ENCODE results near the gene JADE3.

JADE3 gene

GRCh38 chrX:46912098-46912602 is at the start of gene JADE3:
TSS of gene JADE3 (plus strand) at chrX:46912421. CDS start at chrX:46984895, 72,474 bp downstream.
- DNase-seq, result peak; percentile 5

DNA sequence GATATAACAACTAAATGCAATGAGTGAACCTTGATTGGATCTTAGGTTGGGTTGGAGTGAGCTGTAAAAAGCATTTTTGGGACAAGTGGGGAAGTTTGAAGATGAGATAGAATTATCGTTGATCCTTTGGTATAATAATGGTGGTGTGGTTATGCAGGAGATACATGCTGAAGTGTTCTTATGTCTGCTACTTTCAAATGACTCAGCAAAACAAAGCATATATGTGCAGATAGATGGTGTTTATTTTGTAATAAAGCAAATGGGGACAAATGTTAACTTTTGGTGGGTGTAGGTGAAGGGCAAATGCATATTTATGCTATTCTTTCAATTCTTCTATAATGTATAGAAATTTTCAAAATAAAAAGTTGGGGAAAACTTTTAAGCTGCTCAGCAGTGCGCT is 49.1 kb upstream of the JADE3 start:
- DNase-seq, result no peak

GRCh38 chrX:46864606-46865005 is 47.6 kb upstream of the JADE3 start:
- no peak for DNase-seq

DNA sequence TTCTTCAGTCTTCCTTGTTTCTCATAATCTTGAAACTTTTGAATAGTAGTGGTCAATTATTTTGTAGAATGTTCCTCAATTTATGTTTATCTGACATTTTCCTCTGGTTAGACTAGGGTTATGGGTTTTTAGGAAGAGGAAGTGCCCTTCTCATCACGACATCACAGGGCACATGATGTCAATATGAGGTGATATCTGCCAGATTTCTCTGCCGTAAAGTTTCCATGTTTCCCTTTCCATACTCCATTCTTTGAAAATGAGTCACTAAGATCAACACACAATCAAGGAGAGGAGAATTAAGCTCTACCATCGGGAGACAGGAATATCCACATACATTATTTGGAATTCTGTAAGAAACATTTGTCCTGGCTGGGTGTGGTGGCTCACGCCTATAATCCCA is 46.9 kb upstream of the JADE3 start:
- no peak for DNase-seq

DNA sequence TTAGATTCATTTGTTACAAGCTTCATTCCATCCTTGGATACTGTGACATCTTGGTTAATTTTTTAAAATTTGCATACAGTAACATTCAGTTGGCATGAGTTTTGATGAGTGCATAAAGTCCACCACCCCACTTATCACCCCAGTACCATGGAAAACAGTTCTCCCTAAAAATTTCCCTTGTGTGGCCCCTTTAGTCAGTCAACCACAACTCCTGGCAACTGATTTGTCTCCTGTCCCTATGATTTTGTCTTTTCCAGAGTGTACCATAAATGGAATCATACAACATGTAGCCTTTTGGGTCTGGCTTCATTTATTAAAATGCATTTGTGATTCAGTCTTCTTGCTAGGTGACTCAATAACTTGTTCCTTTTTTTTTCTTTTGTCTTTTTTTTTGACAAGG is 45.5 kb upstream of the JADE3 start:
- no peak for DNase-seq

- no peak for DNase-seq
Observed at GRCh38 chrX:46873746-46874145, 38.5 kb upstream of the JADE3 start.

DNA sequence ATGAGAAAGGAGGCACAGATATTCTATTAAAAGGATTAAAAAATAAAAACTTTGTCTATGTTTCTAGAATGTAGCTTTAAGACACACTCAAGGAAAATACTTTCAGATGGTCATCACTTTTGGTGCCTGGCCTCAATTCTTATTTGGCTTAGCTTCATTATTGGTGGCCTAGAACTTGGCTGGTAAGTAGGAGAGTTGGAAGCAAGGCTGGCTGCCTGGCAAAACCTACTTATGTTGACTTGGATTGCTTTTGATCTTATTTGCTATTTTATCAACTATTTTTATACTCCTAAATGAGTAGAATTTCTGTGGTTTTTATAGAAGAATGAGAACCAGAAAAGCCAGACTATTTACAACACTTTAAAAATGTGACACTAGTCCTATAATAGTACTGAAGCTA is 35.3 kb upstream of the JADE3 start:
- no peak for DNase-seq

- no peak for DNase-seq
Observed at GRCh38 chrX:46882266-46882665, 30.0 kb upstream of the JADE3 start.

- no peak for DNase-seq
Observed at GRCh38 chrX:46884799-46885198, 27.4 kb upstream of the JADE3 start.

- no peak for DNase-seq
Observed at GRCh38 chrX:46898207-46898606, 14.0 kb upstream of the JADE3 start.

DNA sequence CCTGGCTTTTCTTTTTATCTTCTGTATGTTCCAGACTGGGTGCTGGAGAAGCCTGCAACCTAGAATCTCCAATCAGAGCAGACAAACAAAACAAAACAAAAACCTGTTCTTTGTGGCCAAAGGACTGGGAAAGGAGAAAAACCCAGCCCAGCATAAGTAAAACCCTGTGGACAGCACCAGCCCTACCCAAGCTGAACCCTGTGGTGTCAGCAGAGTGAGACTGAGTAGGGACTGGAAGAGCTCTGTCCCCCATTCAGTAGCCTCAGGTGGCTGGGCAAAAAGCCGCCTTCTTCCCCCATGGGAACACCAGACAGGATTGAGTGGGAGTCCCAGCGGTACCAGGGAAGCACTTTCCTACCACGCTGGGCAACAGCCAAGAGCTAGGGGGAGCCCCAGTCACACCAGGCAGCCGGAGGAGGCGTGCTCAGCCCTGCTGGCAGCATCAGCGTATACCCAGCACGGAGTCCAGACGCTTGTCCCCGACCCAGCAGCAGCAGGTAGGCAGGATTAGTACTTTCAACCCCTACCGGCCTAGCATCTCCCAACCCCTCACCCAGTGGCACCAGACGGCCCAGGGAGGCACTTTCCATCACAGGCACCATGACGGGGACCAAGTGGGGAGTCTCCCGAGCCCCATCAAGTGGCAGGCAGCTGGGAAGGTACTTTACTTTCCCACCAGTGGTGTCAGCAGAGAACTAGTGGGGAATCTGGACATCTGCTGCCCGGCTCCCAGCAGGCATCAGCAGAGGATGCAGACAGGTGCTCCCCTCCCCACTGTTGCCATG is 8.6 kb upstream of the JADE3 start:
- DNase-seq, result peak; percentile 0

GRCh38 chrX:46904626-46905025 is 7.6 kb upstream of the JADE3 start:
- no peak for DNase-seq

DNA sequence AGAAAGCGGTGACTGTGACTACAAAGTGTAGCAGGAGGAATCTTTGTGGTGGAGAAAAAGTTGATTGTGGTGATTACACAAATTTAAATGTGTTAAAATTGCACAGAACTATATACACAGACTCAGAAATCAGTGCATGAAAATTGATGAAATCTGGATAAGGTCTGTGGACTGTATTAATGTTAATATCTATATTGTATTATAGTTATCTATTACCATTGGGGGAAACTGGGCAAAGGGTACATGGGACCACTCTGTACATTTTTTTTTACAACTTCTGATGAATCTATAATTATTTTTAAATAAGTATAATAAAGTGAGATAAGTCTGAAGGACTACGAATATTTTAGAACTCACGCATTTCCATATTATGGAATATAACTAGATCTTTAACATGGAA is 1.8 kb upstream of the JADE3 start:
- no peak for DNase-seq

DNA sequence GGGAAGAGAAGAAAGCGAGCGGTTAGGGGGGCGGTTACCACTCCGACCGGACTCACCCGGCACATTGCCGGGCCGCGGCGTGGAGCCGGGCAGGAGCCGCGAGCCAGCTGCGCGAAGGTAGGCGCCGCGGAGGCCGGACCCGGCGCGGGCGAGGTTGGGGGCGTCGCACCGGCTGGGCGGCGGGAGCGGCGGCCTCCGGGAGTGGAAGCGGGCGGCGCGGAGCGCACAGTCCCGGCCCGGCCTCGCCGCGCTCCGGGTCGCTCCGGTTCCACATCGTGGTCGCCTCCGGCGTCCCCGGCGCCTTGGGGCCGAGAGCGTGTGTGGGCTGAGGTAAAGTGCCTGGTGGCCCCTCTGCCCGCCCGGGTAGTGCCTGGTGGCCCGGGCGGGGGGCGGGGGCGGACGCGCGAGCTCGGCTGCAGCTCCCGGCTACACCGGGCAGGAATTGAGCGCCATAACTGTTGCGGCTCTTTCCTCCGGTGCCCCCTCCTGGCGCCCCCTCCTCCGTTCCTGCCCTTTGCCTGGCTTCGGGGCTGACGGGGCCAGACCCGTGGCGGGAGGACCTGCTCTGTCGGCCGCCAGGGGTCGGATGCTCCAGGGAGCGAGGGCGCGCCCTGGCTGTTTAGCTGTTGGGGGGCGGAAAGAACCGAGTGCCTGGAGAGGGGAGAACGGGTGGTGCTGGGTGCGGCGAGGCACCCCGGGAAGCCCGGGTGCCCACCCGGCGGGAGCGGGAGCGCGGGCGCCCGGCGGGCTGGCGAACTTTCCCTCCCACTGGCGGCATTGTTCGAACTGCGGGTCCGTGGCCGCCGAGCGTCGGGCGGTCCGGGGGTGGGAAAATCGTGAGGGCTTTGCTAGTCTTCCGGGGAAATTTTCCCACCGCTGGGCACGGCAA is 626 bp downstream of the JADE3 start:
- DNase-seq, result peak; percentile 6

DNA sequence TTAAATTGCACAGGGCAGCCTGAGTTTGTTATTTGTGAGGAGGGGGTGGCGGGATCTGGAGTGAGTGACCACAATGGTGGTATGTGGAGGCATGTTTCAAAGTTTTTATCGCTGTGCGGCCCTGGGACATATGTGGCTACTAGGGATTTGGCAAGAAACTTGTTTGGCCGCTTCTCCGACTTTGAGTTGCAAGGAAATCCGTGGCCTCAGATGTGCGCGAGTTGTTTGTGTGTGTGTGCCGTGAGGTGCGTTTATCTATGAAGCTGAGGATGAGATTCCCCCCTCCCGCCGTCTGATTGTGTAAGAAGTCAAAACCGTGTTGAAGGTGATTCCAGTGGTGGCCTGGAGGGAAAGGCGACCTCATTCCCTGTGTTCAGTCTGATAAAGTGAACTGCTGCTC is 1.4 kb downstream of the JADE3 start:
- DNase-seq, result no peak

DNA sequence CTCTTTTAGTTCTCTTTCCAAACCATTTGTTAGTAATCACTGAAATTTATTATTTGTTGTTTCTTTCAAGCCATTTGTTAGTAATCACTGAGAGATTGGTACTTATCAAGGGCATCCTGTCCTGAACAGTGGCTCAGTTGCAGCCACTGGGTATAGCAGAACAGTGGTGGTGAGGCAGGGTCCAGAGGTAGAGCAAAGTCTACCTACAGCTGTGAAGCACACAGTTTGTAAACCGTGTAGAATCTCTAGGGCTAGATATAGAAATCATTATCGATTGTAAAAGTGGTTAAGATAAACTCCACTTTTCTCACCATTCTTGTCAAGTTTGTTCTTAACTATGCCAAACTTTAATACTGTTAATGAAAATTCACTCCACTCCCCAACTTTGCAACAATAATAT is 4.1 kb downstream of the JADE3 start:
- DNase-seq, result no peak

- DNase-seq, result no peak
Observed at GRCh38 chrX:46917622-46918021, 5.4 kb downstream of the JADE3 start.

DNA sequence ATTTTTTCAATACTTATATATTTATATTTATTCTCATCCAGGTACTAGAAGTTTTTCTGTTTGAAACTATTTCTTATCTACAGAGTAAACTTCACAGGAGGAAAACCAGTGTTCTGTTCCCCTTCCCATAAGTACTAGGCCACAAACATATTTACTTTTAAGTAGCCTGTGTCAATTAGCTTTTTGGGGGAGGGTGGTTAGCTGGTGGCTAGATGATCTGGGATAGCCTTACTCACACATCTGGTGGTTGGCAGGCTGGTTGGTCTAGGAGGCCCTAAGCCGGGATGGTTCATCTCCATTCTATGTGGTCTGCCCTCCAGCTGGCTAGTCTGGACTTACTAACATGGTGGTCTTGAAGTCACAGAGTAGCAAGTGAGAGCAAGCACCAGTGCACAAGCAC is 6.2 kb downstream of the JADE3 start:
- no peak for DNase-seq

DNA sequence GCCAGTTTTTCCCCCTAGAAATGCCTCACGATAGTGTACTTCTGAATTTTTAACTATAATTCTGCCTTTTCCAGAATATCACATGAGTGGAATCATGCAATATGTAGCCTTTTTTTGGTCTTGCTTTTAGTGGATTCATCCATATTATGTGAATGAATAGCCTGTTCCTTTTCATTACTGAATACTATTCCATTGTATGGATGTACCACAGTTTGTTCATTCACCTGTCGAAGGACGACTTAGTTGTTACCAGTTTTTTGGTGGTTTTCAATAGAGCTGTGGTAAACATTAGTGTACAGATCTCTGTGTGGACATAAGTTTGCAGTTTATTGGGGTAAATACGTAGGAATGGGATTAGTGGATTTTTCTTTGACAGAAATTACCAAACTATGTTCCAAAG is 8.0 kb downstream of the JADE3 start:
- DNase-seq, result no peak

GRCh38 chrX:46922611-46923010 is 10.4 kb downstream of the JADE3 start:
- DNase-seq, result no peak

DNA sequence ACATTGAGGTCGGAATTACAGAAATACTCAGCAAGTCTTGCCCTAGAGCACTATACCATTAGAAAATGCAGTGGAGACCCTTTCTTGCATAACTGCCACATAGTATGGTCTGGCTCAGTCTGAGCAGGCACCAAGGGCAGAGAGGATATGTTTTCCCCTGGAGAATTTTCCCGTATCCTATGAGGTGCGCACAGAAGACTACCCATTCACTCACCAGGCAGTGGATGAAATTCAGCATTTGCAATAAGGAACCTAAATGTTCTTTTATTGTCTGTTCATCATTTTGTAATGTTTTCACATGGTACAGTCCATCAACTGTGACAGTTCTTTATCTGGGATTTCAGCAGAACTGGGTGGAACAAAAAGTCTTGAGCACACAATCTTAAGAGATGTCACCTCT is 15.5 kb downstream of the JADE3 start:
- no peak for DNase-seq

DNA sequence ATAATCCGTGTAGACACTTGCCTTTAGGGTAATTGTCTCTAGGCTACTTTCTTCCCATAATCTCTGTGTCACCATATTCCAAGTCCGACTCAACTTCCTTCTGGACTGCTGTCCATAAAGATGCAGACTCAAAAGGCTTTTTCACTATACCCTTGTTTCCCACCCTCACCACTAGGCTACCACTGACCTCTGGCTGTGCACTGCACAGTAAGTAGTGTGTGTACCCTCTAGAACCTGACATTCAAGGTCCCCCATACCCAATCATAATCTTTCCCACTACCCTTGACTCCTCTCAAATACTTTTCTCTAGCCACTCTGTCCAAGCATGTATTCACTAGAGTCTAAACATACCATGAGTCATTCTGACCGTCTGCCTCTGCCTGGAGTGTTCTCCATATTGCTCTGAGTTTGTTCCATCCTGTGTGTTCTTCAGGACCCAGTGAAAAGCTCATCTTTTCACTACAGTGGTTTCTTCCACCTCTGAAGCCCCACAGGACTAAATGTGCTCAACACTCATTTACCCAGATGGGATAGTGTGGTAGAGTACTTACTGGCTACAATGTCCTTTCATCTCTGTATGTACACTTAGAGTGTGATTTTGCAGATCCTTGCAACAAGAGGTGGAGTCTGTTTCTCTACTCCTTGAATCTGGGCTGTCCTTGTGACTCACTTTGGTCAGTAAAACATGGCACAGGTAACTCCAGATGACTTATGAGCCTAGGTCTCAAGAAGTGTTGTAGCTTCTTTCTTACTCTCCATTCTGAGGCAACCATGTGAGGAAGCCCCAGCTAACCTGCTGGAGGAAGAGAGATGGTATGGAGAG is 17.4 kb downstream of the JADE3 start:
- DNase-seq, result no peak

- DNase-seq, result no peak
Observed at GRCh38 chrX:46935295-46935694, 23.1 kb downstream of the JADE3 start.

Data from KG1 (cell line).